OCI-LY7 (cell line): Measurements from ENCODE around the gene CNIH2. TPM values are rescaled to one million over a fixed set of nuclear protein-coding genes. Genes with fewer than 3 reads are reported as not detected.
A peak's percentile ranks its signal among the peaks of the same experiment; 100 is the strongest.

Experiments
- BruUV-seq: library from RNA; stranded (reverse); fragments of 400-500 nt; replicated peaks from 2 replicates; lab custom pipeline; 2021; lab: Mats Ljungman, UMichigan
- CTCF ChIA-PET: fragments of 300-600 bp; sonication (Branson Sonifier 250); formaldehyde crosslinking; loops from one replicate; lab custom pipeline; 2022; ENCODE audit warnings: antibody characterized with exemption; ENCODE audit not compliant: unreplicated experiment; lab: Charles Lee
- POLR2A ChIA-PET: fragments of 300-600 bp; sonication (Branson Sonifier 250); formaldehyde crosslinking; loops from one replicate; lab custom pipeline; 2022; ENCODE audit warnings: antibody characterized with exemption; lab: Charles Lee
- DNase-seq: peaks from one replicate; pipeline ENCODE4 v3.0.0-alpha.2; 2015; ENCODE audit warnings: low spot score
- H2AFZ ChIP-seq: fragments of 200-600 bp; sonication (generic), shearing (Covaris generic); 2 replicates; pipeline ENCODE4 v1.6.1; 2014; ENCODE audit warnings: mild to moderate bottlenecking, antibody characterized with exemption, low read length, moderate library complexity
- H3K27ac ChIP-seq: fragments of 200-600 bp; sonication (generic); 2 replicates; pipeline ENCODE4 v1.5.1; 2014; ENCODE audit warnings: mixed run types, low read depth, mild to moderate bottlenecking, moderate library complexity, low read length, inconsistent platforms; ENCODE audit not compliant: poor library complexity, severe bottlenecking
- H3K36me3 ChIP-seq: fragments of 200-600 bp; sonication (generic); 2 replicates; pipeline ENCODE4 v1.6.1; 2014; ENCODE audit warnings: mild to moderate bottlenecking, antibody characterized with exemption, low read length, moderate library complexity, mixed read lengths; ENCODE audit not compliant: insufficient read depth
- H3K4me1 ChIP-seq: fragments of 200-600 bp; sonication (generic); 2 replicates; pipeline ENCODE4 v1.5.1; 2014; ENCODE audit warnings: mild to moderate bottlenecking, low read length; ENCODE audit not compliant: insufficient read depth, poor library complexity, severe bottlenecking
- H3K4me2 ChIP-seq: fragments of 200-600 bp; sonication (generic); 2 replicates; pipeline ENCODE4 v1.6.1; 2014; ENCODE audit warnings: mild to moderate bottlenecking, low read length
- H3K4me3 ChIP-seq: fragments of 200-600 bp; sonication (generic); 2 replicates; pipeline ENCODE4 v1.5.1; 2014; ENCODE audit warnings: mild to moderate bottlenecking, low read depth, low read length; ENCODE audit not compliant: poor library complexity, severe bottlenecking
- H3K79me2 ChIP-seq: fragments of 200-600 bp; sonication (generic); 2 replicates; pipeline ENCODE4 v1.6.1; 2016; ENCODE audit warnings: low read depth, mild to moderate bottlenecking, low read length, moderate library complexity, mixed read lengths; ENCODE audit not compliant: insufficient read depth
- H3K9me2 ChIP-seq: fragments of 200-600 bp; sonication (generic); 2 replicates; pipeline ENCODE4 v1.6.1; 2016; ENCODE audit warnings: mild to moderate bottlenecking, low read length, mixed read lengths; ENCODE audit not compliant: insufficient read depth
- H3K9me3 ChIP-seq: fragments of 200-600 bp; sonication (generic); 2 replicates; pipeline ENCODE4 v1.6.1; 2014; ENCODE audit warnings: mild to moderate bottlenecking, mixed run types, low read length, mixed read lengths
- H4K20me1 ChIP-seq: fragments of 200-600 bp; sonication (generic); 2 replicates; pipeline ENCODE4 v1.6.1; 2014; ENCODE audit warnings: mild to moderate bottlenecking, antibody characterized with exemption, low read length, moderate library complexity, mixed read lengths; ENCODE audit not compliant: insufficient read depth
- CTCF ChIP-seq: fragments of 200-600 bp; sonication (generic); conservative IDR thresholded peaks from 2 replicates; pipeline ENCODE4 v1.5.1; 2014; ENCODE audit warnings: mild to moderate bottlenecking, antibody characterized with exemption, low read length, moderate library complexity, mixed read lengths
- EZH2phosphoT487 ChIP-seq: fragments of 200-600 bp; sonication (generic); IDR thresholded peaks from 2 replicates; pipeline ENCODE4 v1.6.1; 2018; ENCODE audit warnings: low read depth, borderline replicate concordance, mild to moderate bottlenecking, mixed run types, antibody characterized with exemption, low read length, moderate library complexity, mixed read lengths
- intact Hi-C: fragments of 100-400 bp; cut with micrococcal nuclease; formaldehyde crosslinking; loops from one replicate; pipeline ENCODE4 v1.10.0; 2022; ENCODE audit not compliant: unreplicated experiment
- total RNA-seq, 2 experiments: library from RNA; depleted of rRNA in 1 of 2; stranded (reverse); fragments of >200 nt in 1 of 2; shearing (Covaris generic) in 1 of 2; gene quantifications; 2 replicates each; pipeline ENCODE4 v1.2.3, GENCODE V29; 2014 to 2022

CNIH2 gene
- total RNA-seq, 2 experiments from 2014 or later: 0.60 to 2.7 TPM

GRCh38 chr11:66290330-66290621 is 12.3 kb downstream of the CNIH2 start:
- Histone ChIP-seq H3K9me2 (no peaks in the 10 kb centered on the region), H3K79me2 (peaks cover 9% of the 10 kb centered on the region; the same call in 1 of the 2 replicates), H3K4me1 (peaks cover 18% of the 10 kb centered on the region), H3K4me2 (peak overlapping the region; percentile 85), H2AFZ (no peak overlapping the region), H3K36me3 (peaks cover 3% of the 10 kb centered on the region; the same call in 1 of the 2 replicates), H3K4me3 (peak overlapping the region; percentile 88), H4K20me1 (no peaks in the 10 kb centered on the region), H3K9me3 (no peaks in the 10 kb centered on the region), H3K27ac (no peak overlapping the region)
- ChIA-PET POLR2A (no interaction called here), CTCF (no interaction called here)
- no TSS peak for BruUV-seq
- intact Hi-C loops: no loop called here
- no peak for DNase-seq
- TF ChIP-seq EZH2phosphoT487 (no peak), CTCF (no peak)

- Histone ChIP-seq H3K36me3 (no peaks in the 10 kb centered on the region), H2AFZ (no peak overlapping the region), H3K9me3 (no peaks in the 10 kb centered on the region), H3K4me3 (no peak overlapping the region), H3K9me2 (no peaks in the 10 kb centered on the region), H3K27ac (no peak overlapping the region), H4K20me1 (no peaks in the 10 kb centered on the region), H3K79me2 (peaks cover 9% of the 10 kb centered on the region; the same call in 1 of the 2 replicates), H3K4me2 (no peak overlapping the region), H3K4me1 (peaks cover 18% of the 10 kb centered on the region)
- ChIA-PET CTCF (interaction anchor here (0.6 kb wide), 1 partner anchor 766 kb away, joined by 6 read pairs; no protein-coding TSS in a partner anchor), POLR2A (no interaction called here)
- intact Hi-C loops: no loop called here
- BruUV-seq: no TSS peak
- TF ChIP-seq EZH2phosphoT487: no peak
- DNase-seq: no peak
Observed at GRCh38 chr11:66291303-66291705, 13.3 kb downstream of the CNIH2 start.

- Histone ChIP-seq H3K36me3 (no peaks in the 10 kb centered on the region), H3K9me2 (no peaks in the 10 kb centered on the region), H3K4me1 (peaks cover 18% of the 10 kb centered on the region), H3K4me2 (no peak within 1 kb of the TSS), H3K27ac (no peak within 1 kb of the TSS), H3K79me2 (peaks cover 9% of the 10 kb centered on the region; the same call in 1 of the 2 replicates), H4K20me1 (no peaks in the 10 kb centered on the region), H2AFZ (no peak within 1 kb of the TSS), H3K9me3 (no peaks in the 10 kb centered on the region), H3K4me3 (no peak within 1 kb of the TSS)
- TF ChIP-seq EZH2phosphoT487: no peak
- TF ChIP-seq CTCF: no peak
- POLR2A ChIA-PET: no interaction called here
- intact Hi-C loops: no loop called here
- no peak for DNase-seq
- CTCF ChIA-PET: interaction anchor here (0.6 kb wide), 1 partner anchor 767 kb away, joined by 6 read pairs; no protein-coding TSS in a partner anchor
- BruUV-seq: no TSS peak
Observed at GRCh38 chr11:66291706-66292542, 13.9 kb downstream of the CNIH2 start, which contains the start of gene TMEM151A. TSS of gene TMEM151A (plus strand) at chr11:66291894. CDS start at chr11:66292014, 120 bp downstream.
